Measurements from ENCODE around the gene GPBP1. TPM values are rescaled to one million over a fixed set of nuclear protein-coding genes. Genes with fewer than 3 reads are reported as not detected.

The GPBP1 gene
- total RNA-seq, 2 donors from 2014 or later, result 40.2 to 93.0 TPM

DNA sequence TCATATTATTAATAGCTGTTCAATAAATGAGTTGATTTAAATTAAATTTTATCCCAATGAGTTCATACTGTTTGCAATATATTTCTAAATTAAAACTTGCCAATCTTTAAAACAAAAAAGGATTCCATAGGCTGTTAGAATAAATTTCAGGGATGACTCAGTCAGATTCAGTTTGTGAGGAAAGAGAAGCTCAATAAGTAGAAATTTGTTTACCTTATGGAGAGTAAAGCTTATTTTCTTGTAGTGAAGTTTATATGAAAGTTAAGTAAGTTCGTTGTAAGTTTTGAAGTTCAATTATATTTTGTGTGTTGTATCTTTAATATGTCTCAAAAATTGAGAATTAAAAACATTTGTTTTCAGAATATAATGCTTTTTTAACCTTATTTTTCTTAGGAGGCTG lies 29.0 kb downstream of the GPBP1 start:
- no peak for ATAC-seq (ENCODE audit: insufficient number of reproducible peaks, low FRiP score, low read depth)
- no peak overlapping the region for H3K27ac ChIP-seq
- H3K4me1 ChIP-seq (ENCODE audit: control insufficient read depth in 1 of 2, low read depth in 2 of 2), result peaks cover 6 to 54% of the 10 kb centered on the region in 2 donors
- H3K9me3 ChIP-seq, result no peaks in the 10 kb centered on the region
- H3K27me3 ChIP-seq (replicated peaks; ENCODE audit: insufficient read depth), result no peaks in the 10 kb centered on the region
- TF ChIP-seq, protein P1, sequence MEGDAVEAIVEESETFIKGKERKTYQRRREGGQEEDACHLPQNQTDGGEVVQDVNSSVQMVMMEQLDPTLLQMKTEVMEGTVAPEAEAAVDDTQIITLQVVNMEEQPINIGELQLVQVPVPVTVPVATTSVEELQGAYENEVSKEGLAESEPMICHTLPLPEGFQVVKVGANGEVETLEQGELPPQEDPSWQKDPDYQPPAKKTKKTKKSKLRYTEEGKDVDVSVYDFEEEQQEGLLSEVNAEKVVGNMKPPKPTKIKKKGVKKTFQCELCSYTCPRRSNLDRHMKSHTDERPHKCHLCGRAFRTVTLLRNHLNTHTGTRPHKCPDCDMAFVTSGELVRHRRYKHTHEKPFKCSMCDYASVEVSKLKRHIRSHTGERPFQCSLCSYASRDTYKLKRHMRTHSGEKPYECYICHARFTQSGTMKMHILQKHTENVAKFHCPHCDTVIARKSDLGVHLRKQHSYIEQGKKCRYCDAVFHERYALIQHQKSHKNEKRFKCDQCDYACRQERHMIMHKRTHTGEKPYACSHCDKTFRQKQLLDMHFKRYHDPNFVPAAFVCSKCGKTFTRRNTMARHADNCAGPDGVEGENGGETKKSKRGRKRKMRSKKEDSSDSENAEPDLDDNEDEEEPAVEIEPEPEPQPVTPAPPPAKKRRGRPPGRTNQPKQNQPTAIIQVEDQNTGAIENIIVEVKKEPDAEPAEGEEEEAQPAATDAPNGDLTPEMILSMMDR (IDR thresholded peaks at IDR 0.05), result no peak
- no peak overlapping the region for H3K4me3 ChIP-seq
- DNase-seq (ENCODE audit: low spot score), result no peak
- no peaks in the 10 kb centered on the region for H3K36me3 ChIP-seq

DNA sequence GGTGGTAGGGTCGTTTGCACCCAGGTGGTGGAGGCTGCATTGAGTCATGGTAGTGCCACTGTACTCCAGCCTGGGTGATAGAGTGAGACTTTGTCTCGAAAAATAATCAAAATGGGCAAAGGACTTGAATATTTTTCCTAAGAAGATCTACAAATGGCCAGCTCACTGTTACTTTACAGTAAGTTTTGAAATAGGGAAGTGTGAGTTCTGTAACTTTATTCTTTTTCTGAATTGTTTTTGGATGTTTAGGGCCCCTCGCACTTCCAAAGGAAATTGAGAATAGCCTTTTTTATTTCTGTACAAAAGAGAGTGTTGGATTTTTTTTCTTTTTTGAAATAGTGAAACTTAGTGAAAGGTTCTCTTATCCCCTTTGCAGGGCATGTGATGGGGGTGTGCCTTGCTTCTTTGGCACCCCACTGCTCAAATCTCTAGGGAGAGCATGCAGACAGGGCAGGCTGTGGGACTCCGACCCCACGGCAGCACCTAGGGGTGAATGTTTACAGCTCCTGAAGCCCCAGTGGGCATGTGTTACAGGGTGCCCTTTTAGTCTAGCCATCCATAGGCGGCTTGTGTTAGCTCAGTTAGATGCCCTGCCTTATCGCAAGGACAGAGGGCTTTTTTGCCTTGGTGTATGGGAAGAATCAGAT lies 33.3 kb downstream of the GPBP1 start:
- no peaks in the 10 kb centered on the region for H3K27me3 ChIP-seq (replicated peaks; ENCODE audit: insufficient read depth)
- H3K4me1 ChIP-seq (ENCODE audit: control insufficient read depth in 1 of 2, low read depth in 2 of 2), result peaks cover 6 to 44% of the 10 kb centered on the region in 2 donors
- ATAC-seq (ENCODE audit: insufficient number of reproducible peaks, low FRiP score, low read depth), result no peak
- no peak for DNase-seq (ENCODE audit: low spot score)
- peak overlapping the region; percentile 20 for H3K4me3 ChIP-seq
- no peaks in the 10 kb centered on the region for H3K36me3 ChIP-seq
- no peaks in the 10 kb centered on the region for H3K9me3 ChIP-seq
- no peak overlapping the region for H3K27ac ChIP-seq
- TF ChIP-seq, protein P1 (IDR thresholded peaks at IDR 0.05), result no peak

GRCh38 chr5:57207681-57208080 lies 33.8 kb downstream of the GPBP1 start:
- Histone ChIP-seq H3K4me3 (peak overlapping the region; percentile 20), H3K9me3 (no peaks in the 10 kb centered on the region), H3K27me3 (replicated peaks; ENCODE audit: insufficient read depth) (no peaks in the 10 kb centered on the region), H3K36me3 (no peaks in the 10 kb centered on the region), H3K4me1 (ENCODE audit: control insufficient read depth in 1 of 2, low read depth in 2 of 2) (peaks cover 6 to 40% of the 10 kb centered on the region in 2 donors), H3K27ac (no peak overlapping the region)
- ATAC-seq (ENCODE audit: insufficient number of reproducible peaks, low FRiP score, low read depth) (no peak), DNase-seq (ENCODE audit: low spot score) (no peak)
- TF ChIP-seq, protein P1 (IDR thresholded peaks at IDR 0.05), result no peak

DNA sequence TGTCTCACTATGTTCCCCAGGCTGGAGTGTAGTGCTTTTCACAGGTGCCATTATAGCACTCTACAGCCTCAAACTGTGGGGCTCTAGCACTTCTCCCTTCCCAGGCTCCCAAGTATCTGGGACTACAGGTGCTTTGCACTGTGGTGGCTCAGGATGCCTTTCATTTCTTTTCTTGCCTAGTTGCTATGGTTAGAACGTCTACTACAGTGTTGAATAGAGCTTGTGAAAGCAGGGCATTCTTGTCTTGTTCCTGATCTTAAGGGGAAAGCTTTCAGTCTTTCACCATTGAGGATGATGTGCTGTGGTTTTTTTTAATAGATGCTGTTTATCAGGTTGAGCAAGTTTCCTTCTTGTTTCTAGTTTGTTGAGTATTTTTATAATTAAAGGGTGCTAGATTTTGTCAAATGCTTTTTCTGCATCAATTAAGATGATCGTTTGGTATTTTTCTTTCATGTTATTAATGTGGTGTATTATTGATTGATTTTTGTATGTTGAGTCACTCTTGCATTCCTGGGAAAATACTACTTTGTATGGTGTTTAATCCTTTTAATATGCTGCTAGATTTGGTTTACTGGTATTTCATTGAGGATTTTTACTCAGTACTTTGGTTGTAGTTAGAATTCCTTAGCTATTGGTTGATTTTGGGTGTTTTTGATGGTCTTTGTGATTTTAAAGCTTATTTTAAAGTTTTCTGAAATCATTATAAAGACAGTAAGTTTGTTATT lies 35.6 kb downstream of the GPBP1 start:
- Histone ChIP-seq H3K27me3 (replicated peaks; ENCODE audit: insufficient read depth) (no peaks in the 10 kb centered on the region), H3K4me1 (ENCODE audit: control insufficient read depth in 1 of 2, low read depth in 2 of 2) (peaks cover 6 to 34% of the 10 kb centered on the region in 2 donors), H3K4me3 (no peak overlapping the region), H3K27ac (no peak overlapping the region), H3K9me3 (no peaks in the 10 kb centered on the region), H3K36me3 (peaks cover 6% of the 10 kb centered on the region)
- DNase-seq (ENCODE audit: low spot score) (no peak), ATAC-seq (ENCODE audit: insufficient number of reproducible peaks, low FRiP score, low read depth) (no peak)
- TF ChIP-seq, protein P1 (IDR thresholded peaks at IDR 0.05), result no peak

DNA sequence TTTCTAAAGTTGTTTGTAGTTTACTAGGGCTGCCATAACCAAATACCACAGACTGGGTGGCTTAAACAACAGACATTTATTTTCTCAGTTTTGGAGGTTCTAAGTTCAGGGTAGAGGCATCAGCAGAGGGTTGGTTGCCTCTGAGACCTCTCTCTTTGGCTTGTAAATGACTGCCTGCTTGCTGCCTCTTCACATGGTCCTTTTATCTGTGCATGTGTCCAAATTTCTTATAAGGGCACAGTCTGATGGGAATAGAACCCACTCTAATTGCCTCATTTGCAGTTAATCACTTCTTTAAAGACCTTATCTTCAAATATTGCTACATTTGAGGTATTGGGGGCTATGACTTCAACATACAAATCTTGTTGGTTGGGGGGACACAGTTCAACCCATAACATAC lies 36.8 kb downstream of the GPBP1 start:
- DNase-seq (ENCODE audit: low spot score), result no peak
- Histone ChIP-seq H3K36me3 (peaks cover 10% of the 10 kb centered on the region), H3K27ac (no peak overlapping the region), H3K27me3 (replicated peaks; ENCODE audit: insufficient read depth) (no peaks in the 10 kb centered on the region), H3K4me3 (no peak overlapping the region), H3K4me1 (ENCODE audit: control insufficient read depth in 1 of 2, low read depth in 2 of 2) (peaks cover 6 to 33% of the 10 kb centered on the region in 2 donors), H3K9me3 (no peaks in the 10 kb centered on the region)
- no peak for ATAC-seq (ENCODE audit: insufficient number of reproducible peaks, low FRiP score, low read depth)
- TF ChIP-seq, protein P1 (IDR thresholded peaks at IDR 0.05), result no peak

Data from thoracic aorta (tissue), 2 donors.